HCT116 (cell line): Measurements from ENCODE around the gene TMEM135.

ENCODE experiments used
- CEBPB ChIP-seq: IDR thresholded peaks from 2 replicates; pipeline ENCODE4 v1.6.1; 2012; ENCODE audit warnings: low read depth
- EZH2 ChIP-seq: fragments of 200-600 bp; sonication (generic); IDR thresholded peaks from 2 replicates; pipeline ENCODE4 v1.6.1; 2017; ENCODE audit warnings: antibody characterized with exemption, mixed run types
- EZH2phosphoT487 ChIP-seq: fragments of 200-600 bp; IDR thresholded peaks from 2 replicates; pipeline ENCODE4 v1.6.1; 2018; ENCODE audit warnings: antibody characterized with exemption, borderline replicate concordance
- JUND ChIP-seq: IDR thresholded peaks from 2 replicates; pipeline ENCODE4 v1.6.1; 2012
- RAD21 ChIP-seq: IDR thresholded peaks from 2 replicates; pipeline ENCODE4 v1.6.1; 2012; ENCODE audit warnings: low read depth, mild to moderate bottlenecking
- TCF7L2 ChIP-seq: IDR thresholded peaks from 2 replicates; pipeline ENCODE4 v1.7.0; 2011; ENCODE audit warnings: borderline replicate concordance, inconsistent platforms; ENCODE audit not compliant: insufficient read depth, insufficient read length; ENCODE audit errors: extremely low read depth
- YY1 ChIP-seq: IDR thresholded peaks from 2 replicates; pipeline ENCODE4 v1.6.1; 2011; ENCODE audit warnings: low read length, low read depth, moderate library complexity, mild to moderate bottlenecking; ENCODE audit not compliant: insufficient replicate concordance; ENCODE audit errors: extremely low read depth
- TF ChIP-seq, protein P1 (sequence below), 3 experiments: fragments of 200-600 bp in 1 of 3; sonication (generic) in 1 of 3; IDR thresholded peaks in 2 of 3; conservative IDR thresholded peaks in 1 of 3; 2 replicates each; pipeline ENCODE4 v1.5.1; 2012 to 2017; ENCODE audit warnings: low read depth in 2 of 3, low read length in 2 of 3, antibody characterized with exemption in 1 of 3, borderline replicate concordance in 1 of 3, control low read depth in 1 of 3, mild to moderate bottlenecking in 1 of 3, mixed read lengths in 1 of 3, mixed run types in 1 of 3, moderate library complexity in 1 of 3; ENCODE audit not compliant: insufficient read depth in 1 of 3

DNA sequence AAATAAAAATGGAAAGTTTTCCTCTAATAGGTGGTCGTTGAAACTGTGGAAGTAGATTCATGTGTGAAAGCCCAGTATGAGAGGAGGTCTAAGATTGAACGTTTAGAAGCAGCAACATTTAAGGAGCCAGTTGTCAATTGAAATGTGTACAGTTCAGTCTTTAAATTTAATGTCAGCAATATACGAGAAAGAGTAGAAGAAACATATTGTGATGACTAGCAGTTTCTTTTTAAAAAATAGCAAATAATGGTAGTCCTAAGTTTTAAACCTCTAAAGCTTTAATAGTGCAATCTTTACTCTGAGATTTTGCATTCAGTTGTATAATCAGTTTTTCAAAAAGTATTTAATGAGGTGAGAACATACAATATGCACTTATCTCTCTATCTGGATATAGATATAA, 44.9 kb downstream of the TMEM135 start:
- TF ChIP-seq CEBPB, result no peak
- TF ChIP-seq, protein P1, sequence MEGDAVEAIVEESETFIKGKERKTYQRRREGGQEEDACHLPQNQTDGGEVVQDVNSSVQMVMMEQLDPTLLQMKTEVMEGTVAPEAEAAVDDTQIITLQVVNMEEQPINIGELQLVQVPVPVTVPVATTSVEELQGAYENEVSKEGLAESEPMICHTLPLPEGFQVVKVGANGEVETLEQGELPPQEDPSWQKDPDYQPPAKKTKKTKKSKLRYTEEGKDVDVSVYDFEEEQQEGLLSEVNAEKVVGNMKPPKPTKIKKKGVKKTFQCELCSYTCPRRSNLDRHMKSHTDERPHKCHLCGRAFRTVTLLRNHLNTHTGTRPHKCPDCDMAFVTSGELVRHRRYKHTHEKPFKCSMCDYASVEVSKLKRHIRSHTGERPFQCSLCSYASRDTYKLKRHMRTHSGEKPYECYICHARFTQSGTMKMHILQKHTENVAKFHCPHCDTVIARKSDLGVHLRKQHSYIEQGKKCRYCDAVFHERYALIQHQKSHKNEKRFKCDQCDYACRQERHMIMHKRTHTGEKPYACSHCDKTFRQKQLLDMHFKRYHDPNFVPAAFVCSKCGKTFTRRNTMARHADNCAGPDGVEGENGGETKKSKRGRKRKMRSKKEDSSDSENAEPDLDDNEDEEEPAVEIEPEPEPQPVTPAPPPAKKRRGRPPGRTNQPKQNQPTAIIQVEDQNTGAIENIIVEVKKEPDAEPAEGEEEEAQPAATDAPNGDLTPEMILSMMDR (IDR thresholded peaks at IDR 0.05 in 2 of 3, conservative IDR thresholded peaks at IDR 0.05 in 1 of 3; ENCODE audit: borderline replicate concordance in 1 of 3, insufficient read depth in 1 of 3, low read depth in 2 of 3, low read length in 2 of 3), result no peak
- no peak for TF ChIP-seq TCF7L2
- no peak for TF ChIP-seq EZH2
- TF ChIP-seq RAD21, result no peak
- TF ChIP-seq JUND, result no peak
- no peak for TF ChIP-seq YY1
- TF ChIP-seq EZH2phosphoT487, result no peak
